ENCODE measurements around the gene TRA2B.

DNA sequence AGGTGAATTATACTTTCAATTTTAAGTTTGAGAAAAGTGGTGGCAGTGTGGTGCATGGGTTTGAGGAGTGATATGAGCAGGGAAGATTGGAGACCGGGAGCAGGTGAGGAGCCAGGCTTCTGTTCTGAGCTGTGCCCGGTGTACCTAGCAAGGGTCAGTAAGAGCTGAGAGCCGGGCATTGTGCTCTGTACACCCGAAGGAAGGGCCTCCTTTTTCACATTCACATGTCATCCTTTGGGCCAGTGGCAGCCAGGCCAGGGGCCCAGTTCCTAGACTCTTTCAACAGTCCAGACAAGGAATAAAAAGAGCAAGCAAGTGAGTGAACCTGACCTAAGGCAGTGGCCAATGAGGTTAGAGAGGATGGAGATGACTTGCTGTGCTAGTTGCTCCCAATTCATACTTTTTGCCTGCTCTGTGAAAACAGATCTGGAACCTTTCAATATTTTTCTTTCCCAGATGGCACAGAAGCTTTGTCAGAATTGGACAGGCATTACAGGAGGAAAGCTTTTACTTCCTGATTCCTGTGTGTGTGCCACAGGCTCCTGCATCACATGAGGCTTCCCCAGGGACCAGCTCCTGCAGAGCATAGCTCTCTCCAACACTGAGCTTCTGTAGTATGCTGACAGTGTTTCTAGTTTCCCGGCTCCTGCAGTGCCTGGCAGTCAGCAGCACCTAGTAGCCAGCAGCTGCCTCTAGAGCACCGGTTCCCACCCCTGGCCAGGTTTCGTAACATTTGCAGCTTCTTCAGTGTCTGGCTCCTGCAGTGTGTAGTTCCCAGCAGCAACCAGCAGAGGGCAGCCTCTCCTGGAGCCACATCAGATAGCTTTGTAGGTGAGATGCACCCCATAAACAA is 5.3 kb upstream of the TRA2B start:
- TF ChIP-seq EP300 (conservative IDR thresholded peaks at IDR 0.05; ENCODE audit: poor library complexity, severe bottlenecking) (no peak), POLR2AphosphoS5 (IDR thresholded peaks at IDR 0.05) (no peak), REST (IDR thresholded peaks at IDR 0.05; ENCODE audit: borderline replicate concordance) (no peak), TAF1 (IDR thresholded peaks at IDR 0.05; ENCODE audit: low read depth) (no peak)
